Astrocyte of the cerebellum (primary cell): ENCODE data around the gene CBLN3.

Experiments used
- DNase-seq: peaks from one replicate; pipeline ENCODE4 v3.0.0-alpha.2; 2011; ENCODE audit warnings: low read depth
- H3K4me3 ChIP-seq: 2 replicates; pipeline ENCODE4 v1.5.1; 2011; ENCODE audit warnings: mild to moderate bottlenecking, low read depth, low read length, moderate library complexity
- in situ Hi-C: cut with HindIII; loops from 2 replicates; pipeline ENCODE4 v1.10.0; 2017; ENCODE audit warnings: low sequenced_read_pairs
- TF ChIP-seq, protein P1 (sequence below): IDR thresholded peaks from 2 replicates; pipeline ENCODE4 v1.5.1; 2012; ENCODE audit warnings: low read length, low read depth, moderate library complexity, mild to moderate bottlenecking; ENCODE audit errors: missing control alignments

The CBLN3 gene

DNA sequence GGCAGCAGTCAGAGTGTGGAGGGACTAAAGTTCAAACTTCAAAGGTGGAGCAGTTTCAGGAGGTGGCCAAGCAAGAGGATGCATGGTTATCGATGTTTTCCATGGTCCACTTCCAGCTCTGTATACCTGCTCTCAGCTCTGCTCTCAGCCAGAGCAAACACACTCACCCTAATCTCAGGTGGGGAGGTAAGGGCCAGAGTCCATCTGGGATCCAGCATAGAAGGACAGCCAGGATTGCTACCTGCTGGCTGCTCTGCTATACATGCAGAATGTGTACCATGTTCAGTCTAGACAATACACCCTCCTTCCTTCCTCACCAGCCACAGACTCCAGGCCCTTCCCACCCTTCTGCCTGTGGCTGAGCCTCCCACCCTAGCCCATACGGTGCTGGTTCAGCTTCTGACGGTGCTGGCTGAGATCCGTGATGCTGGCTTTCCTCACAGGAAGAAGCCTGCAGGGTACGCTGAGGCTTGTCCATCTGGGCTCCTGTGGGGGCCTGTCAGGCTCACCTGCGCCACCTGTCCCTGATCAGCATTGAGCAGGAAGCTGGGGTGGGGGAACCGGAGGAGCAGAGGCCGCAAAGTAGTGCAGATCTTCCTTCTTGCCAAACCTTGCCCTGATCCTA lies 2.4 kb downstream of the CBLN3 start:
- TF ChIP-seq, protein P1, sequence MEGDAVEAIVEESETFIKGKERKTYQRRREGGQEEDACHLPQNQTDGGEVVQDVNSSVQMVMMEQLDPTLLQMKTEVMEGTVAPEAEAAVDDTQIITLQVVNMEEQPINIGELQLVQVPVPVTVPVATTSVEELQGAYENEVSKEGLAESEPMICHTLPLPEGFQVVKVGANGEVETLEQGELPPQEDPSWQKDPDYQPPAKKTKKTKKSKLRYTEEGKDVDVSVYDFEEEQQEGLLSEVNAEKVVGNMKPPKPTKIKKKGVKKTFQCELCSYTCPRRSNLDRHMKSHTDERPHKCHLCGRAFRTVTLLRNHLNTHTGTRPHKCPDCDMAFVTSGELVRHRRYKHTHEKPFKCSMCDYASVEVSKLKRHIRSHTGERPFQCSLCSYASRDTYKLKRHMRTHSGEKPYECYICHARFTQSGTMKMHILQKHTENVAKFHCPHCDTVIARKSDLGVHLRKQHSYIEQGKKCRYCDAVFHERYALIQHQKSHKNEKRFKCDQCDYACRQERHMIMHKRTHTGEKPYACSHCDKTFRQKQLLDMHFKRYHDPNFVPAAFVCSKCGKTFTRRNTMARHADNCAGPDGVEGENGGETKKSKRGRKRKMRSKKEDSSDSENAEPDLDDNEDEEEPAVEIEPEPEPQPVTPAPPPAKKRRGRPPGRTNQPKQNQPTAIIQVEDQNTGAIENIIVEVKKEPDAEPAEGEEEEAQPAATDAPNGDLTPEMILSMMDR: no peak
- no peak overlapping the region for H3K4me3 ChIP-seq
- DNase-seq: no peak
- in situ Hi-C loops: no loop called here

DNA sequence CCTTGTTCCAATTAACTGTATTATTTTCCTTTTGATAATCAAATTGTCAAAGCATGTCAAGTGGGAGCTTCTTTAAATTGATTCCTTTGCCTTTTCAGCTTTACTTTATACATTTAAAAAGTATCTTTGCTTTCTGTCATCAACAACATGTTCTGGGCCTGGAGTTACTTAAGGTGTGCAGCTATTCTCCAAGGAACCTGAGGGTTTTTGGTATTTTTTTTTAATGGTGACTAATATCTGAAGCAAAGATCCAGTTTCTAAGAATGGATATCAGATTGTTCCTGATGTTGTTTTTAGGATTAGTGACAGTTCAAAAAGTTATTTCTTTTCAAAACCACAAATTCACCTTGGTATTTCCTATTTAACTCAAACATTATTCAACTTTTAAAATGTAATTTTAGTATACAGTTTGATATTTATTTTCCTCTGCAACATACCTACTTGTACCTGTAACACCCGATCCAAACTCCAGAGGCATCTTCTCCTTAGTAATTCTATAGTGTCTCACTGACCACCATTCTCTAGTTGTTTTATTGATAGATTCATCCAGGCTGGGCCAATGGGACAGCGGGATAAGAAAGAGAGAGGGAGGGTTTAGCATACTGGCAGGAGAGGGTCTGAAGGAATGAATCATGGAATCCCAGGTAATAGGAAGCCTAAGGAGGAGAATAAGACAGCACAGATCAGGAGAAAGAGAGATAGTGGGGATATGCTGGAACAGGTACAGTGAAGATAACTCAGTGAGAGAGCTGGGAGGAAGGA lies 3.1 kb downstream of the CBLN3 start:
- H3K4me3 ChIP-seq: no peak overlapping the region
- DNase-seq: no peak
- in situ Hi-C loops: no loop called here
- TF ChIP-seq, protein P1: no peak

DNA sequence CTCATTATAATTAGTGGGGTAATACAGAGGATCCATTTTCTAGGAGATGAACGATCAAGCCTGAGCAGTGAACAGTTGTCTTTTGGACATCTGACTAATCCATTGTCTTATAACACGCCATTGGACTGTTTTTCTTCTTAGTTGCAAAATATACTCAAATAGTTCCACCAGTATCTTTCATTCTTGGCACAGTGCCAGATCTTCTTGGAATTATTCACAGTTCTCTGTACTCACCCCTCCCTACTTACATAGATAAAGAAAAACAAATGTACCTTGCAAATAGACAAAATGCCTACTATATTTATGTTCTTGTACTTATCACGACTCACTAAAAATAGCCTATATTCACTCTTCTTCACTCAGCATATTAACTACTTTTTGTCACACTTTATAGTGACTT lies 3.8 kb downstream of the CBLN3 start:
- in situ Hi-C loops: no loop called here
- DNase-seq: no peak

GRCh38 chr14:24422694-24423601 lies 6.5 kb downstream of the CBLN3 start:
- no peak overlapping the region for H3K4me3 ChIP-seq
- no peak for DNase-seq
- TF ChIP-seq, protein P1: no peak
- in situ Hi-C loops: no loop called here

More for the DNA sequence above, 3.8 kb downstream of the CBLN3 start:
- TF ChIP-seq, protein P1: no peak
- H3K4me3 ChIP-seq: no peak overlapping the region

GRCh38 chr14:24422261-24422660 lies 7.2 kb downstream of the CBLN3 start:
- in situ Hi-C loops: no loop called here
- no peak overlapping the region for H3K4me3 ChIP-seq
- TF ChIP-seq, protein P1: no peak
- no peak for DNase-seq

GRCh38 chr14:24418492-24418873 lies 11.0 kb downstream of the CBLN3 start:
- TF ChIP-seq, protein P1: no peak
- no peak overlapping the region for H3K4me3 ChIP-seq
- DNase-seq: no peak
- in situ Hi-C loops: loop anchor here (5.0 kb wide), 1 partner anchor 51 kb away; the partner anchor contains the start of gene NFATC4
